K562 (cell line): Measurements from ENCODE around the gene SGMS1. TPM values are rescaled to one million over a fixed set of nuclear protein-coding genes. Genes with fewer than 3 reads are reported as not detected.

Source experiments
- ARID3A ChIP-seq: IDR thresholded peaks from 2 replicates; pipeline ENCODE4 v1.6.1; 2012; ENCODE audit warnings: low read depth, low read length, improper control_type of control experiment, borderline replicate concordance
- BDP1 ChIP-seq: IDR thresholded peaks from 3 replicates; pipeline ENCODE4 v1.6.1; 2011; ENCODE audit not compliant: insufficient read length, insufficient read depth
- CREB5 ChIP-seq: fragments of 250-450 bp; sonication (Bioruptor Pico); IDR thresholded peaks from 2 replicates; pipeline ENCODE4 v1.5.0; 2020; ENCODE audit warnings: mild to moderate bottlenecking
- DMBX1 ChIP-seq: fragments of 250-450 bp; sonication (Bioruptor Pico); IDR thresholded peaks from 2 replicates; pipeline ENCODE4 v1.8.0; 2022; ENCODE audit warnings: inconsistent platforms, mild to moderate bottlenecking, moderate library complexity, borderline replicate concordance
- EP300 ChIP-seq: IDR thresholded peaks from 2 replicates; pipeline ENCODE4 v1.6.1; 2012; ENCODE audit warnings: low read length, improper control_type of control experiment
- EP400 ChIP-seq: fragments of 450-650 bp; IDR thresholded peaks from 2 replicates; pipeline ENCODE4 v1.6.1; 2017; ENCODE audit warnings: antibody characterized with exemption, mild to moderate bottlenecking, moderate library complexity
- ETS1 ChIP-seq: conservative IDR thresholded peaks from 2 replicates; pipeline ENCODE4 v1.6.1; 2011; ENCODE audit warnings: low read depth, mild to moderate bottlenecking, low read length; ENCODE audit not compliant: control insufficient read depth
- GTF2A2 ChIP-seq: IDR thresholded peaks from 2 replicates; pipeline ENCODE4 v1.6.1; 2016; ENCODE audit warnings: mild to moderate bottlenecking, missing genetic modification characterization, missing compliant biosample characterization
- HBP1 ChIP-seq: fragments of 450-650 bp; formaldehyde crosslinking; IDR thresholded peaks from 2 replicates; pipeline ENCODE4 v1.4.0; 2022; ENCODE audit warnings: missing genetic modification characterization
- IFI16 ChIP-seq: fragments of 250-450 bp; sonication (Bioruptor Pico); IDR thresholded peaks from 2 replicates; pipeline ENCODE4 v2.1.2; 2022; ENCODE audit warnings: mild to moderate bottlenecking, inconsistent platforms
- MXD1 ChIP-seq: fragments of 250-450 bp; sonication (Bioruptor Pico); IDR thresholded peaks from 2 replicates; pipeline ENCODE4 v1.8.0; 2021; ENCODE audit warnings: borderline replicate concordance, mild to moderate bottlenecking, moderate library complexity; ENCODE audit not compliant: poor library complexity, severe bottlenecking
- PML ChIP-seq: IDR thresholded peaks from 2 replicates; pipeline ENCODE4 v1.6.1; 2012; ENCODE audit warnings: low read length, inconsistent platforms
- RBM39 ChIP-seq: fragments of 200-400 bp; formaldehyde crosslinking; optimal IDR thresholded peaks from 2 replicates; pipeline ENCODE3; 2018; ENCODE audit warnings: low read depth, low read length
- SP2 ChIP-seq: IDR thresholded peaks from 2 replicates; pipeline ENCODE4 v1.6.1; 2011; ENCODE audit warnings: mild to moderate bottlenecking, low read depth, low read length, moderate library complexity; ENCODE audit not compliant: poor library complexity, severe bottlenecking; ENCODE audit errors: extremely low read depth
- STAT6 ChIP-seq: sonication (generic); formaldehyde crosslinking; IDR thresholded peaks from 2 replicates; pipeline ENCODE4 v1.8.1; 2023; ENCODE audit warnings: mild to moderate bottlenecking, missing genetic modification reagents
- ZNF274 ChIP-seq: IDR thresholded peaks from 2 replicates; pipeline ENCODE4 v1.6.1; 2011; ENCODE audit warnings: low read depth, mild to moderate bottlenecking, low read length, moderate library complexity, borderline replicate concordance
- ZNF695 ChIP-seq: fragments of 450-650 bp; formaldehyde crosslinking; IDR thresholded peaks from 2 replicates; pipeline ENCODE4 v1.4.0; 2020; ENCODE audit warnings: mild to moderate bottlenecking, moderate library complexity
- polyA plus RNA-seq, 8 experiments: library from polyadenylated mRNA; depleted of rRNA in 4 of 8; stranded (reverse) in 5 of 8; unstranded in 3 of 8; fragments of >200 nt; fragmentation: Nextera tagmentation in 2 of 8; fragmentation: Illumina TruSeq in 1 of 8; extraction: Ambion mirVana in 2 of 8; extraction: Trizol in 1 of 8; gene quantifications; 2 replicates each; pipeline versions ENCODE4 v1.2.1 to v1.2.3, GENCODE V29; 2011 to 2014; ENCODE audit warnings: inconsistent platforms in 1 of 8, missing spikeins in 1 of 8
- total RNA-seq, 7 experiments: library from RNA; depleted of rRNA in 6 of 7; stranded (reverse); fragments of >200 nt in 6 of 7; fragmentation: Illumina TruSeq in 2 of 7; extraction: Trizol in 2 of 7; gene quantifications; 2 replicates each; pipeline versions ENCODE4 v1.2.1 to v1.2.3, GENCODE V29; 2011 to 2021; ENCODE audit warnings: low replicate concordance in 1 of 7

SGMS1 gene
- total and polyA plus RNA-seq, 9 of the 15 experiments (the other 6 are each of a cell fraction or from before 2014, with no cell fraction given) = 22.6 to 232 (median 82.2) TPM

- TF ChIP-seq ETS1 = no peak
- TF ChIP-seq BDP1 = no peak
- TF ChIP-seq ARID3A = 0 out of 2 replicates have a peak, but pooled peaks have one; percentile 35
- 0 out of 2 replicates have a peak, but pooled peaks have one; percentile 9 for TF ChIP-seq EP400
- TF ChIP-seq EP300 = no peak
- no peak for TF ChIP-seq HBP1 (CRISPR knock-in tag)
- no peak for TF ChIP-seq RBM39
- TF ChIP-seq SP2 = no peak
- no peak for TF ChIP-seq PML
- TF ChIP-seq CREB5 (CRISPR knock-in tag) = no peak
- no peak for TF ChIP-seq DMBX1 (CRISPR knock-in tag)
- TF ChIP-seq STAT6 (CRISPR knock-in tag) = no peak
- TF ChIP-seq MXD1 (CRISPR knock-in tag) = no peak
- no peak for TF ChIP-seq GTF2A2 (tag)
- no peak for TF ChIP-seq ZNF274
- no peak for TF ChIP-seq ZNF695 (CRISPR knock-in tag)
- no peak for TF ChIP-seq IFI16 (CRISPR knock-in tag)
These were observed 47.4 kb downstream of the SGMS1 start (continued) for GRCh38 chr10:50576245-50576815.
